Measurements from ENCODE around the gene CKAP4.

DNA sequence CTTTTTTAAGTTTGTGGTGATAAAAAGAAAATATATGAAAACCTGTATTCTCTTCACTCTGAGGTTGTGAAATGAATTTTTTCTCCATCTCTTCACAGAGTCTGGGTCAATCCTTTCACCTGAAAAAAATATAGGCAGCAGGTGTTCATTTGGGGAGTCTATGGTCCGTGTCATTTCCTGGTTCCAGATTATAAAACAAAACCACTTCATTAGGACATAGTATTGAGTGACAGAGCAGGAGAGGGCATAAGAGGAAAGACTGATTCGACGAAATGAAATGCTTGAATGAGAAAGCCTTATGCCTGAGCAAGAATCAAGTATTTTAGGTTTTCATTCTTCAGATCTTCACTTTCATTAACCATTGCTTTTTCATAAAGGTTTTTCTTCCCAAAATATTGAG, 57.2 kb downstream of the CKAP4 start:
- TF ChIP-seq, protein P1, sequence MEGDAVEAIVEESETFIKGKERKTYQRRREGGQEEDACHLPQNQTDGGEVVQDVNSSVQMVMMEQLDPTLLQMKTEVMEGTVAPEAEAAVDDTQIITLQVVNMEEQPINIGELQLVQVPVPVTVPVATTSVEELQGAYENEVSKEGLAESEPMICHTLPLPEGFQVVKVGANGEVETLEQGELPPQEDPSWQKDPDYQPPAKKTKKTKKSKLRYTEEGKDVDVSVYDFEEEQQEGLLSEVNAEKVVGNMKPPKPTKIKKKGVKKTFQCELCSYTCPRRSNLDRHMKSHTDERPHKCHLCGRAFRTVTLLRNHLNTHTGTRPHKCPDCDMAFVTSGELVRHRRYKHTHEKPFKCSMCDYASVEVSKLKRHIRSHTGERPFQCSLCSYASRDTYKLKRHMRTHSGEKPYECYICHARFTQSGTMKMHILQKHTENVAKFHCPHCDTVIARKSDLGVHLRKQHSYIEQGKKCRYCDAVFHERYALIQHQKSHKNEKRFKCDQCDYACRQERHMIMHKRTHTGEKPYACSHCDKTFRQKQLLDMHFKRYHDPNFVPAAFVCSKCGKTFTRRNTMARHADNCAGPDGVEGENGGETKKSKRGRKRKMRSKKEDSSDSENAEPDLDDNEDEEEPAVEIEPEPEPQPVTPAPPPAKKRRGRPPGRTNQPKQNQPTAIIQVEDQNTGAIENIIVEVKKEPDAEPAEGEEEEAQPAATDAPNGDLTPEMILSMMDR (IDR thresholded peaks at IDR 0.05; ENCODE audit: low read length), result no peak
- no peak for TF ChIP-seq EZH2 (optimal IDR thresholded peaks at IDR 0.05; ENCODE audit: low read depth, low read length)
